NCI-H446 (cell line): ENCODE measurements around the gene AKR1C4.
"Not testable (repeated sequence)": the region's sequence is repeated elsewhere in the genome, so short reads cannot be mapped to it uniquely, and the experiment has no call there.

Source experiments
- DNase-seq, 2 experiments: peaks; one replicate each; lab custom pipeline; 2025; lab: John Stamatoyannopoulos, UW

The AKR1C4 gene

DNA sequence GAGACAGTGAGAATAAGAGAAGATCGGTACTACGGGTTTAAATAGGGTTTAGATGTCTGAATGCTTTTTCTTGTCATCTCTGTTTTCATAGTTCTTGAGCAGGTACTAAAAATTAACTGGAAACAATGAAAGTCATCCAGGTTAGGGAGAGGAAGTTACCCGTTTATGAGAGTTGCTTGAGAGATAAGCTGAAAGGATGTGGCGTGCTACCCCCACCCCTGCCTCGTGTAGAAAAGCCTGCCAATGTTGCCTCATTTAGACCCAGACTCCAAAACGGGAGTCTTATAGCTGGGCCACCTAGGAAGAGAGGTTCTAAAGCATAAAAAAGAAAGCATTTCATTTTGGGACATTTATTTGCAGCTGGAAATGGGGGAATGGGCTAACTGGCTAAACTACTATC, 10.2 kb downstream of the AKR1C4 start:
- no peak for DNase-seq

DNA sequence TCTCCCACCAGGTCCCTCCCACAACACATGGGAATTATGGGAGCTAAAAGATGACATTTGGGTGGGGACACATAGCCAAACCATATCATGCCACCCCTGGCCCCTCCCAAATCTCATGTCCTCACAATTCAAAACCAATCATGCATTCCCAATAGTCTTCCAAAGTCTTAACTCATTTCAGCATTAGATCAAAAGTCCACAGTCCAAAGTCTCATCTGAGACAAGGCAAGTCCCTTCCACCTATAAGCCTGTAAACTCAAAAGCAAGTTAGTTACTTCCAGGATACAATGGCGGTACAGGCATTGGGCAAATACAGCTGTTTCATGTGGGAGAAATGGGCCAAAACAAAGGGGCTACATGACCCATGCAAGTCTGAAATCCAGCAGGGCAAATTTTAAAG, 13.1 kb downstream of the AKR1C4 start:
- DNase-seq, result not testable (repeated sequence)

DNA sequence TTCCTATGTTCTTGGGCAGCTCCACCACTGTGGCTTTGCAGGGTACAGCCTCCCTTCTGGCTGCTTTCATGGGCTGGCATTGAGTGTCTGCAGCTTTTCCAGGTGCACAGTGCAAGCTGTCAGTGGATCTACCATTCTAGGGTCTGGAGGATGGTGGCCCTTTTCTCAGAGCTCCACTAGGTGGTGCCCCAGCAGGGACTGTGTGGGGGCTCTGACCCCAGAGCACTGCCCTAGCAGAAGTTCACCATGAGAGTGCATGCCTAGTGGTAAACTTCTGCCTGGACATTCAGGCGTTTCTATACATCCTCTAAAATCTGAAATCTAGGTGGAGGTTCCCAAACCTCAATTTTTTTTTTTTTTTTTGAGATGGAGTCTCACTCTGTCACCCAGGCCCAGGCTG, 13.6 kb downstream of the AKR1C4 start:
- not testable (repeated sequence) for DNase-seq

DNA sequence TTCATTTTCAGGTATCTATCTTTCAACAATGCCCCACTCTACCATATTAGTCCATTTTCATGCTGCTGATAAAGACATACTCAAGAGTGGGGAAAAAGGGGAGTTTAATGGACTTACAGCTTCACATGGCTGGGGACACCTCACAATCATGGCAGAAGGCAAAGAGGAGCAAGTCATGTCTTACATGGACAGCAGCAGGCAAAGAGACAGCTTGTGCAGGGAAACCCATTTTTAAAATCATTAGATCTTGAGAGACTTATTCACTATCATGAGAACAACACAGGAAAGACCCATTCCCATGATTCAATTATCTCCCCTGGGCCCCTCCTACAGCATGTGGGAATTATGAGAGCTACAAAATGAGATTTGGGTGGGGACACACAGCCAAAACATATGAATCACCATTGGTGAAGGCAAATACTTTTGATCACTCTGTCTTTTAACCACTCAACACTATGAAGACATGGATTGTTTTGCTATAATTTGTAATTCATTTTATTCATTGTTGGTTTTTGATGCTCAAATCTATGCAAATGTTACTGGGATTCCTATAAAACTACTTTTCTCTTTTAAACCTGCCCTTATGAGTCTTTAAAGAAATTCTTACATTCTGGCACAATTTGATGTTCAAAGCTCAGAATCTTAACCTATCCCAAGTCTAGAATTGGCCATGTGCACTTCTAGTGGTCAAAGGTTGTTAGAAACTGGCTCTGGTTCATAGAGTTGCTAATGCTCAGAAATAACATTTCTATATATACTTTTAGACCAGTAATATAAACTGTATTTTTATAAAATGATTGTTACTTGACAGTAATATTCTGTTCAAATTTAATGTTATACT, 15.3 kb downstream of the AKR1C4 start:
- DNase-seq, result no peak

DNA sequence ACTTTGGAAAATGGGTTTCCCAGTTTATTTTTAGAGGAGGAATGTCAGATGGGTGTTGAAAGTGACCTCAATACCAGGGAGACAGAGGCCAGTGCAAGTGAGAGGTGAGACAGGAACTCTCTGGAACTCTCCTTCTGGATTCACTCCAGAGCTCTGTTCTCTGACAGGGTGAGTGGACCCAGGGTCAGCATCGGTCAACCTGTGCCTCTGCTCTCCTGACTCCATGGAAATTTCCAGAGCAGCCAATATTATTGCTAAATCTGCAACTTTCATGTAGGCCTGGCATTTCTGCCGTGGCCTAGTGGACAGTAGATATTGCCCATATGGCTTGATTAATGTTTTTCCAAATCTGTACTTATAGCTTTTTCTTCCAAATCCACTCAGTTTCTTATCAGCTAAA, 20.2 kb downstream of the AKR1C4 start:
- DNase-seq, result no peak

DNA sequence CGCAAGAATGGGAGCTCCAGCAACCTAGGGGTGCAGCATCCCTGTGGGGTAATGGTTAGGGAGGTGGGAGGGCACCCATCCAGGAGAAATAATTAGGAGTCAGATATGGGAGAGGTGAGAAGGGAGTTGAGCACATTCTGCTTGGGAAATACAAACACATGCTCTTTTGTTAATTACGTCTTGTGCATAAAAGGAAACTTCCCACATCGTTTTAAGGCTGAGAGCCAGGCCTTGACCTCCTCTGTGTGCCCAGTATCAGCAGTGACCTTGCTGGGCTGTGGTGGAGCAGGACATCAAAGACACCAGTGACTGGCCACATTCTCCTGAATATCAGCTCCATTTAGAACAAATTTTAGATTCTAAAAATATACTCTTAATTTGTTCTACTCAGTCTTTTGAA, 22.6 kb downstream of the AKR1C4 start:
- no peak for DNase-seq

DNA sequence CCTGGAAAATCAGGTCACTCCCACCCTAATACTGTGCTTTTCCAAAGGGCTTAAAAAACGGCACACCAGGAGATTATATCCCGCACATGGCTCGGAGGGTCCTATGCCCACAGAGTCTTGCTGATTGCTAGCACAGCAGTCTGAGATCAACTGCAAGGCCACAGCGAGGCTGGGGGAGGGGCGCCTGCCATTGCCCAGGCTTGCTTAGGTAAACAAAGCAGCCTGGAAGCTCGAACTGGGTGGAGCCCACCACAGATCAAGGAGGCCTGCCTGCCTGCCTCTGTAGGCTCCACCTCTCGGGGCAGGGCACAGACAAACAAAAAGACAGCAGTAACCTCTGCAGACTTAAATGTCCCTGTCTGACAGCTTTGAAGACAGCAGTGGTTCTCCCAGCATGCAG, 26.3 kb downstream of the AKR1C4 start:
- DNase-seq, result not testable (repeated sequence)

DNA sequence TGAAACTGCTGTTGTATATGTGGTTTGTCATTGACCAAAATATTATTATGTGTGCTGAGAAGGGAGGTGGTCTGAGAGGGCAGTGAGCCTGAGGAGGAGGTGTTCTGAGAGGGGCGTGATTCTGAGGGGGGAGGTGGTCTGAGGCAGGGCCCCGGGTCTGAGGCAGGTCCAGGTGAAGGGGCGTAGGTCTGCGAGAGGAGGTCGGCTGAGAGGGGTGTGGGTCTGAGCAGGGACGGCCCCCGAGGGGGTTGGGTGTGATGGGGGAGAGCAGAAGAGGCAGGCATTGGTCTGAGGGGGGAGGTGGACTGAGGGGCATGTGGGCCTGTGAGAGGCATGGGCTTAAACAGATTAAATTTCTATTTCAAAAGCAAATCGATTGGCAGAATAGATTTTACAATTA, 32.4 kb downstream of the AKR1C4 start:
- DNase-seq, result no peak

DNA sequence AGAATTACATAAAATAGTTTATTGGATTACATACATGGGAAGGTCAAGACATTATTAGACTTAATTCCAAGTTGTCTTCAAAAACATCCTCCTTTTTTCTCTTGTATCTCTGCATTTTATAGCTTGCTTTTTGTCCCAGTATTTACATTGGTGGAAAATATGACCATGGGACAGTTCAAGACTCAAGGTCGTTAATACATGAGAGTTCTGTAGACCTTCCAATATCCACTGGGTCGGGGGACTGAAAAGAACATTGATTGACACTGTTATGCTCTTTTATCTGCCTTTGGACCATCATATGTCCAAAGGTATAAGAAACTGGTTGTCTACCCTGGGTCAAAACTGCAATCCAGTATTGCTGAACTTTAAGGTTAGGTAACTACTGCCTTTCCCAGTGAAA, 36.7 kb downstream of the AKR1C4 start:
- DNase-seq, result no peak

DNA sequence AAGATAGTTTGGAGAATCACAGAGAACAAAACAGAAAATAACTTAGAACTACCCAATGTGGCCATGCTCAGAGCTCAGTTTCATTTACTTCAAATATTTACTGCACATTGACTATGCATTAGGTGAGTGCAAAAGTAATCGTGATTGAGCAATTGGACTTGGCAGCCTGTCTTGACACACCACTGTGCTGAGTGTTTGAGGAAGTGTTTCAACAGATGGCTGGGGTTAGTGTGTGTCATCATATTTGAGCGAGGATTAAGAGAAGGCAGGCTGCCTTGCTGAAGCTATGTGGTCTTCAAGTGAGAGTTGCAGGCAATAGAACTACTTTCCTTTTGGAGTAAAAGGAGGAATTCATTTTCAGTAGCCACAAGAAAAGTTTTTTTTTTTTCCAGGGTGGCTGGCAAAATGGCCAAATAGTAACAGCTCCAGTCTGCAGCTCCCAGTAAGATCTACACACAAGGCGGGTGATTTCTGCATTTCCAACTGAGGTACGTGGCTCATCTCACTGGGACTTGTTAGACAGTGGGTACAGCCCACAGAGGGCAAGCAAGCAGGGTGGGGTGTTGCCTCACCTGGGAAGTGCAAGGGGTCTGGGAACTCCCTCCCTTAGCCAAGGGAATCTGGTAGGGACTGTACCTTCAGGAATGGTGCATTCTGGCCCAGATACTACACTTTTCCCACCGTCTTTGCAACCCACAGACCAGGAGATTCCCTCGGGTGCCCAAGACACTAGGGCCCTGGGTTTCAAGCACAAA, 37.6 kb downstream of the AKR1C4 start:
- peak in 1 of 2 experiments; percentile 0 for DNase-seq

DNA sequence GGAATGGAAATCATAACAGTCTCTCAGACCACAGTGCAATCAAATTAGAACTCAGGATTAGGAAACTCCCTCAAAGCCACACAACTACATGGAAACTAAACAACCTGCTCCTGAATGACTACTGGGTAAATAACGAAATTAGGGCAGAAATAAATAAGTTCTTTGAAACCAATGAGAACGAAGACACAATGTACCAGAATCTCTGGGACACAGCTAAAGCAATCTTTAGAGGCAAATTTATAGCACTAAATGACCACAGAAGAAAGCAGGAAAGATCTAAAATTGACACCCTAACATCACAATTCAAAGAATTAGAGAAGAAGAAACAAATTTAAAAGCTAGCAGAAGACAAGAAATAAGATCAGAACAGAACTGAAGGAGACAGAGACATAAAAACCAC, 40.9 kb downstream of the AKR1C4 start:
- not testable (repeated sequence) for DNase-seq

DNA sequence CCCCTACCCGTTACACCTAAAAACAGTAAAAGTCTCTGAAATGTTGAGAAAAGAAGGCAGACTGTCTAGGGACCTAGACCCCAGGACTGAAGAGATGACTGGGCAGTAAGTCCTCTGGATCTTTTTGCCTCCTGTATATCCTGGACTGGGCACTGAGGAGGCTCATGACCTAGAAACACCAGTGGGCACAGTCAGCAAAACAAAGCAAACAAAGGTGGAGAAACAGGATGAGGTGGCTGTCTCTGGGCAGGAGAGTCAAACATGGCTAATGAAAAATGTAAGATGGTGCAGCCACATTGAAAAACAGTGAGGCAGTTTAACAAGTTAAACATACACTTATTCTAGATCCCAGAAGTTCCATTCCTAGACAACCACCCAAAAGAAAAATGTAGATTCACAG, 45.9 kb downstream of the AKR1C4 start:
- DNase-seq, result no peak

DNA sequence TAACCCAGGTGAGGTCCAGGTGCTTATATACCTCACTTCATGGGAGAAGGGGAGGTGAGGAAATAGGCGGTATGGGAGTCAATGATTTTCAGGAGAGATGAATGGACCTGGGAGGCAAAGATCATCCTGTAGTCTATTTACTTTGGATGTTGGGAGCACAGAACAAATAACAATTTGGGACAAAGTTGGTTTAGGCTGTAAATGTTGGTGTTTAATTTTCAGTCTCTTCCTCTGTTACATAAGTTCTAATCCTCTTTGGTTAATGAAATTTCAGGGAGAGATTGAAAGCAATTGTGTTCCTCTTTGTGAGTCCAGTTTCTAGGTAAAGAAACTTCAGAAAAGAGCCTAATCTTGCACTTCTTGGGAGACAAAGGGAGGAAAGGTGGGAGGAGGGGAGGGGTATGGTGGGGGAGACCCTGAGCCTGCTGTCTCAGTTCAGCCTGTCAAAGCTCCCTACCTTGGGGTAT, 46.9 kb downstream of the AKR1C4 start:
- no peak for DNase-seq

DNA sequence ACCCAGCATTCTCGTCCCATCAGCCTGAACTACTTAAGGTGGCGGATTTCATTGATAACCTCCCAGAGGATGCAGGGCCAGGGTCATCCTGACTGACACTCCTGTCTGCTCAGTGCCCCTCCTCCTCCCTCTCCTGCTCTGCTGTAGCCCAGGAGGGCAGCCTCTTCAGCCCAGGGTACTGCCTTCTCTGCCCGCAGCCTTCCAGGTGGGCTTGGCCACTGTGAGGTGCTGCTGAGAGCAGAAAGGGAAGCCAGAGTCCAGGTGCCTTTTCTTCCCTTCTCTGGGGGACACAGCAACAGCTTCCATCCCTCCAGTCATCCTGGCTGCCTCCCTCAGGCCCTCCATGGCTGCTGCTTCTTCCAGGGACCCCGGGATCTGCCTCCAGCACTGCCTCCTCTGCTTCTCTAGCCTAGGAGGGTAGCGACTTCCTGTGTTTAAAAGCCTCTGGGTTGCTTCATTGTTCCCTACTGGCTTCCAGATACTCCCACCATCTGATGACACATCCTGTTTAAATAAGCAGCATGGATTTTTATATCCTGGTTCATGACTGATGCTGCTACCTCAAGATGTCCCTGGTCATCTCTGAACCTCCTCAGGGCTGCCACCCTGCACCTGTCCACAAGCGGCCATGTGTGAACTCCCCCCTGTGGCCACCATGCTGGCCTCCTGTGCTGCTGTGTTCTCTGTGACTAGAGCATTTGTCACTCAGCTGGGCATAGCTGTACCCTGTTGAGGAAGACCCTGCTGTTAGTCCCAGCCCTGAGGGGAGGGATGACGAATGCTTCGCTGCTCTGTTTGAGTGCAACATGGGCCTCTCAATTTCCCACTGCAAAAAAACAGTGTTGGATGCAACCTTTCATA, 55.8 kb downstream of the AKR1C4 start:
- no peak for DNase-seq

DNA sequence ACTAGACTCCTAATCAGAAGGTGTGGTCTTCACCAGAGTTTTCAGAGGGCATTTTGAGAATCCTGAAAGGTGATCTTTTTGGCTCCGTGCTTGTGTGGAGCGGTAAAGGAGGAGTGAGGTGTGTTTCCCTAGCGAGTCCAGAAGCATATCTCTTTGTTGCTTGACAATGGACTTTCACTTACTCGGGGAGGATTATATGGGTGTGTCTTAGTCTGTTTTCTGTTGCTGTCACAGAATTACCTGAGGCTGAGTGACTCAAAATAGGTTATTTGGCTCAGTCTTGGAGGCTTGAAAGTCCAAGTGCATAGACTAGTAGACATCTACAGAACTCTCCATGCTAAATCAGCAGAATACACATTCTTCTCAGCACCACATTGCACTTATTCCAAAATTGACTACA, 57.9 kb downstream of the AKR1C4 start:
- no peak for DNase-seq

DNA sequence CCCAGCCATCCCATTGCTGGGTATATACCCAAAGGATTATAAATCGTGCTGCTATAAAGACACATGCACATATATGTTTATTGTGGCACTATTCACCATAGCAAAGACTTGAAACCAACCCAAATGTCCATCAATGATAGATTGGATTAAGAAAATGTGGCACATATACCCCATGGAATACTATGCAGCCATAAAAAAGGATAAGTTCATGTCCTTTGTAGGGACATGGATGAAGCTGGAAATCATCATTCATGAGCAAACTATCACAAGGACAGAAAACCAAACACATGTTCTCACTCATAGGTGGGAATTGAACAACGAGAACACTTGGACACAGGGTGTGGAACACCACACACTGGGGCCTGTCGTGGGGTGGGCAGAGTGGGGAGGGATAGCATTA, 61.1 kb downstream of the AKR1C4 start:
- not testable (repeated sequence) for DNase-seq

DNA sequence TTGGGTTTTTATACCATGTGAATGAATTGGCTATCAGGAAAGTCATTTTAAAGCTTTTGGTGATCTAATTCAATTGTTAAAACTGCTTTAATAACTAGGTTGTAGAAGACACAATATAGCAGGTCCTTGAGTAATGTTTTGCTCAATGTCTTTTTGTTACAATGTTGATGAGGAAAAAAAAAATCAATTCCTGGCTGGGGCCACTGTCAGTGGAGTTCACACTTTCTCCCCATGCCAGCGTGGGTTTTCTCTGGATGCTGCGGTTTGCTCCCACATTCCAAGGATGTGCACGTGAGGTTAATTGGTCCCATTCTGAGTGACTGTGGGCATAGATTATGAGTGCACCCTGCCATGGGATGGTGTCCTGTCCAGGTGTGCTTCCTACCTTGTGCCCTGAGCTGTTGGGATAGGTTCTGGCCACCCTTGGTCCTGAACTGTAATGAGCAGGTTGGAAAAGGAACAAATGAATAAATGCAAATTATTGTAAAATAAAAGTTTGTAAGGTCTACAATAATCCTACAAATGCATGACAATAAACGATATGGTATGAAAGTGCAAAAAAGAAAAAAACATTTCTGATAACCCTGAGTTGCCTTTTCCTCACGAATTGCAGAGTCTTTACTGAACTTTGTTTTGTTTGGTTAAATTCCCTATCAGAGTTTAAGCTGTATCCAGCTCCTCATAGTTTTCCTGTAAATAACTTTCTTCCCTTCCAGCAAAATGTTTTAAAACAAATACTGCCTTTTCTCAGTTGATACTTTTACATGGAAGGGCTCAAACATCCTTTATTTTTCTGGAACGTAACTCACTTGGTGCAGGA, 62.7 kb downstream of the AKR1C4 start:
- DNase-seq, result no peak

DNA sequence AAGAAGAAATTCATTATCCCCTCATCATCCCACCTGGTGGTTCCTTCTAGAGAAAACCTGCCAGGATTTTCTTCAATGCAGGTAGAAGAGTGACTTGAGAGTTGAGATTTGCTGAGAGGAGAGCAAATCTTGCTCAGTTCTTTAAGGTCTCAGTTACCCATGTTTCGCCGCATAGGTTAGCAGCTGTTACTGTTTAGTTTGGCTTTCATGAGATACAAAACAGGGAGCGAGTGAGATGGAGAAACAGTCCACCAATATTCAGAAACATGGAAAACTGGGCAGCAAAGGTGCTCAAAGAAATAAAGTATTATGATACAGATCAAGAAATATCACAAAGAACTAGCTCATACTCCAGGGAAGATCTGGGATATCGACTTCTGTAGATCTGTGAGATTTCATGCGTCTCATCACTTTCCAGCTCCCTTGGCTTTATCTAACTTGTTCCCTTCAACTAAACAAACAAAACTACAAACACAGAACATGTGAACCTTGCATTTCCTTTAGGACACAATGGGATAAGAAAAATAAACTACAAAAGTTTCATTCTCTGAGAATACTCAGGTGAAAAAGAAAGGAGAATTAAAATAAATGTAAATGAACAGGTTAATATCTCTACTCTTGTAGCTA, 63.4 kb downstream of the AKR1C4 start:
- no peak for DNase-seq

DNA sequence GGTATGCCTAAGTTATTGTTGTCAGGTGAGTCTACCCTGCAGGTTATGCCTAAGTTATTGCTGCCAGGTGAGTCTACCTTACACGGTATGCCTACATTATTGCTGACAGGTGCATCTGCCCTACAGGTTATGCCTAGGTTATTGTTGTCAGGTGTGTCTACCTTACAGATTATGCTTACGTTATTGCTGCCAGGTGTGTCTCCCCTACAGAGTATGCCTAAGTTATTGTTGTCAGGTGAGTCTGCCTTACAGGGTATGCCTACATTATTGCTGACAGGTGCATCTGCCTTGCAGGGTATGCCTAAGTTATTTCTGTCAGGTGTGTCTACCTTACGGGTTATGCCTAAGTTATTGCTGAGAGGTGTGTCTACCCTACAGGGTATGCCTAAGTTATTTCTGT, 64.2 kb downstream of the AKR1C4 start:
- DNase-seq, result no peak

DNA sequence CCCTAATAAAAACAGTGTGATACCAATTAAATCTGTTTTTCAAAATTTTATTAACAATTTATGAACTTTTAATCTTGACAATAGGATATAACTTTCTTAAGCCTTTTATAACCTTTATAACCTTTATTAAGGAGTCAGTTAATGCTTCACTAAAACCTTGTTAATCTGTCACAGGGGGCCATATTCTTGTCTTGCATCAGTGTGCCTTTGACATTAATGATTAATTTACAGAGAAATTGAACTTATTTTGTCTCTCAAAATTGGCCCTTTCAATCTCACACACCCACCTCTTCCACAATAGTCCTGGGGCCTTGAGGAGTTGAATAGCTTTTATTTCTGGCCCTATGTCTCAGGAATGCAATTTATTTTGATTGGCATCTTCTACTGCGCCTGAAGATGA, 68.5 kb downstream of the AKR1C4 start:
- no peak for DNase-seq

DNA sequence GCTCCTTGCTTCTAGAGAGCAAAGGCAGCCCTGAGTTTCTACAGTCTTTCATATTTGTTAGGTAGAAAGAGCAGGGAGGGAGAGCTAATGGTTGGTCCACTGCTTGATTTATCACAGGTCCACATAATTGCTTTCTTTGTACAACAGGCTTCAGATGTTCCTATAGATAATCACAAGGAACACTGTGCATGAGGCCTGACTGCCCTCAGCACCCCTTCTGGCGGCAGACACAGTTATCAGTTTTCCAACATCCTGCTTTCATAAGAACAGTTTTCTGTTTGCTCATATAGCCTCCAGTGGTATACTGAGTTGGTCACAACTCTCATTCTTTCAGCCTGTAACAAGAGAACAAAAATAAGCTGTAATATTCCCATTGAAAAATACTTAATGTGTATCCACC, 69.7 kb downstream of the AKR1C4 start:
- DNase-seq, result no peak
